HEK293 (cell line): ENCODE results near the gene CRACDL.

Experiments used
- CTCF ChIA-PET: fragments of 350-600 bp; formaldehyde crosslinking; extraction: SDS; loops from one replicate; lab custom pipeline; 2021; ENCODE audit warnings: antibody characterized with exemption; lab: Yijun Ruan, JAX
- POLR2A ChIA-PET: fragments of 300-600 bp; formaldehyde crosslinking; extraction: SDS; loops from one replicate; lab custom pipeline; 2020; ENCODE audit warnings: antibody characterized with exemption, inconsistent platforms; lab: Yijun Ruan, JAX
- H3K27ac ChIP-seq: fragments of 200-500 bp; sonication (Bioruptor generic); 2 replicates; pipeline ENCODE4 v1.5.1; 2014; ENCODE audit warnings: low read depth, low read length, control low read depth, inconsistent platforms; ENCODE audit errors: extremely low read depth
- H3K36me3 ChIP-seq, 2 experiments: fragments of 200-500 bp in 1 of 2; sonication (Bioruptor generic) in 1 of 2; 1 replicate in 1 of 2; 2 replicates in 1 of 2; pipeline ENCODE4 v1.5.1; 2014 to 2017; ENCODE audit warnings: inconsistent platforms in 2 of 2, low read length in 2 of 2; ENCODE audit not compliant: control insufficient read depth in 2 of 2, insufficient read depth in 1 of 2
- H3K4me1 ChIP-seq: fragments of 200-500 bp; sonication (Bioruptor generic); 2 replicates; pipeline ENCODE4 v1.5.1; 2014; ENCODE audit warnings: mild to moderate bottlenecking, low read length, inconsistent platforms; ENCODE audit not compliant: control insufficient read depth, insufficient read depth
- H3K4me3 ChIP-seq: 2 replicates; pipeline ENCODE4 v1.5.1; 2011; ENCODE audit warnings: low read depth, mild to moderate bottlenecking, control low read depth, low read length, moderate library complexity
- H3K9me3 ChIP-seq: fragments of 200-500 bp; sonication (Bioruptor generic); 2 replicates; pipeline ENCODE4 v1.5.1; 2014; ENCODE audit warnings: low read depth, low read length, inconsistent platforms; ENCODE audit not compliant: control insufficient read depth, insufficient read depth
- ATF2 ChIP-seq: fragments of 450-650 bp; formaldehyde crosslinking; IDR thresholded peaks from 2 replicates; pipeline ENCODE4 v1.5.1; 2016; ENCODE audit warnings: missing biosample characterization, missing genetic modification characterization, low read depth
- CTCF ChIP-seq: fragments of 450-650 bp; formaldehyde crosslinking; IDR thresholded peaks from 2 replicates; pipeline ENCODE4 v1.5.1; 2016; ENCODE audit warnings: missing biosample characterization, missing genetic modification characterization
- EGR2 ChIP-seq: fragments of 450-650 bp; formaldehyde crosslinking; IDR thresholded peaks from 2 replicates; pipeline ENCODE4 v1.5.1; 2016; ENCODE audit warnings: low read depth, missing biosample characterization, missing genetic modification characterization
- GLI4 ChIP-seq: fragments of 450-650 bp; formaldehyde crosslinking; IDR thresholded peaks from 2 replicates; pipeline ENCODE4 v1.5.1; 2016; ENCODE audit warnings: missing biosample characterization, missing genetic modification characterization
- GLIS2 ChIP-seq: fragments of 450-650 bp; formaldehyde crosslinking; IDR thresholded peaks from 2 replicates; pipeline ENCODE4 v1.5.1; 2016; ENCODE audit warnings: missing biosample characterization, missing genetic modification characterization
- SCRT2 ChIP-seq: fragments of 450-650 bp; formaldehyde crosslinking; IDR thresholded peaks from 2 replicates; pipeline ENCODE4 v1.5.1; 2016; ENCODE audit warnings: missing biosample characterization, missing genetic modification characterization
- ZNF24 ChIP-seq: fragments of 450-650 bp; formaldehyde crosslinking; IDR thresholded peaks from 2 replicates; pipeline ENCODE4 v1.5.1; 2016; ENCODE audit warnings: missing biosample characterization, missing genetic modification characterization
- ZNF350 ChIP-seq: fragments of 450-650 bp; formaldehyde crosslinking; IDR thresholded peaks from 2 replicates; pipeline ENCODE4 v1.5.0; 2017; ENCODE audit warnings: missing biosample characterization, mild to moderate bottlenecking, missing genetic modification characterization
- ZNF362 ChIP-seq: fragments of 450-650 bp; formaldehyde crosslinking; IDR thresholded peaks from 2 replicates; pipeline ENCODE4 v1.5.1; 2016; ENCODE audit warnings: missing biosample characterization, missing genetic modification characterization
- ZNF426 ChIP-seq: fragments of 450-650 bp; formaldehyde crosslinking; IDR thresholded peaks from 2 replicates; pipeline ENCODE4 v1.5.1; 2017; ENCODE audit warnings: missing biosample characterization, missing genetic modification characterization, mild to moderate bottlenecking, inconsistent platforms, moderate library complexity
- ZNF513 ChIP-seq: fragments of 450-650 bp; IDR thresholded peaks from 2 replicates; pipeline ENCODE4 v1.5.1; 2018; ENCODE audit warnings: missing biosample characterization, missing genetic modification characterization
- ZNF518A ChIP-seq: fragments of 450-650 bp; formaldehyde crosslinking; conservative IDR thresholded peaks from 2 replicates; pipeline ENCODE4 v1.5.1; 2016; ENCODE audit warnings: low read depth, missing biosample characterization, missing genetic modification characterization
- ZNF521 ChIP-seq: fragments of 450-650 bp; formaldehyde crosslinking; IDR thresholded peaks from 2 replicates; pipeline ENCODE4 v1.5.1; 2017; ENCODE audit warnings: missing biosample characterization, mild to moderate bottlenecking, missing genetic modification characterization
- ZNF555 ChIP-seq: fragments of 450-650 bp; formaldehyde crosslinking; conservative IDR thresholded peaks from 2 replicates; pipeline ENCODE4 v1.5.1; 2017; ENCODE audit warnings: missing biosample characterization, mild to moderate bottlenecking, missing genetic modification characterization, inconsistent platforms
- ZNF621 ChIP-seq: fragments of 450-650 bp; formaldehyde crosslinking; IDR thresholded peaks from 2 replicates; pipeline ENCODE4 v1.5.1; 2017; ENCODE audit warnings: missing biosample characterization, missing genetic modification characterization
- ZNF658 ChIP-seq: fragments of 450-650 bp; formaldehyde crosslinking; IDR thresholded peaks from 2 replicates; pipeline ENCODE4; 2016; ENCODE audit warnings: missing biosample characterization, missing genetic modification characterization
- ZNF768 ChIP-seq: fragments of 450-650 bp; formaldehyde crosslinking; IDR thresholded peaks from 2 replicates; pipeline ENCODE4 v1.5.1; 2018; ENCODE audit warnings: missing biosample characterization, mild to moderate bottlenecking, missing genetic modification characterization

The CRACDL gene

GRCh38 chr2:98924910-98925309 lies 11.1 kb downstream of the CRACDL start:
- TF ChIP-seq GLI4 (no peak), ZNF24 (tag by site-specific recombination) (no peak), SCRT2 (tag by site-specific recombination) (no peak), CTCF (tag by site-specific recombination) (no peak), ZNF513 (tag by site-specific recombination) (no peak), ZNF350 (tag by site-specific recombination) (no peak), ZNF518A (no peak), ZNF555 (tag by site-specific recombination) (no peak), EGR2 (tag by site-specific recombination) (no peak), GLIS2 (tag by site-specific recombination) (no peak), ATF2 (no peak), ZNF658 (tag by site-specific recombination) (no peak), ZNF362 (no peak), ZNF521 (tag by site-specific recombination) (no peak), ZNF621 (tag by site-specific recombination) (no peak), ZNF768 (tag by site-specific recombination) (no peak), ZNF426 (no peak)
- TF ChIP-seq, all 188 proteins: peak for 0
- no peak overlapping the region for H3K27ac ChIP-seq
- no peaks in the 10 kb centered on the region for H3K9me3 ChIP-seq
- ChIA-PET CTCF (interaction anchor here (1.2 kb wide), 1 partner anchor 25 kb away, joined by 5 read pairs; no protein-coding TSS in a partner anchor), POLR2A (no interaction called here)
- H3K36me3 ChIP-seq, result no peaks in the 10 kb centered on the region
- H3K4me1 ChIP-seq, result no peaks in the 10 kb centered on the region
- no peak overlapping the region for H3K4me3 ChIP-seq
